Kidney (tissue), 14 donors: Measurements from ENCODE around the gene RPL14. TPM values are rescaled to one million over a fixed set of nuclear protein-coding genes. Genes with fewer than 3 reads are reported as not detected.

Experiments used
- DNase-seq, 5 donors: peaks; one replicate each; pipeline ENCODE4 v3.0.0-alpha.2; 2013 to 2020
- FAIRE-seq: peaks from 2 replicates; lab custom pipeline; 2012; peaks lifted over from hg19 to GRCh38; lab: Jason Lieb, UNC
- H3K27ac ChIP-seq, 2 donors: one replicate each; pipeline ENCODE4 v1.7.0; 2013; ENCODE audit warnings: low read depth in 2 of 2, low read length in 2 of 2, inconsistent platforms in 1 of 2
- H3K27me3 ChIP-seq: one replicate; pipeline ENCODE4 v1.7.1; 2013; ENCODE audit warnings: low read length, inconsistent platforms; ENCODE audit not compliant: control insufficient read depth, insufficient read depth
- H3K36me3 ChIP-seq, 3 donors: one replicate each; pipeline versions ENCODE4 v1.7.0 to v1.7.1; 2013; ENCODE audit warnings: low read length in 3 of 3, control low read depth in 1 of 3, inconsistent platforms in 1 of 3; ENCODE audit not compliant: insufficient read depth in 3 of 3, control insufficient read depth in 2 of 3
- H3K4me1 ChIP-seq, 3 donors: one replicate each; pipeline versions ENCODE4 v1.7.0 to v1.7.1; 2013; ENCODE audit warnings: low read length in 3 of 3, inconsistent platforms in 1 of 3, low read depth in 1 of 3; ENCODE audit not compliant: control insufficient read depth in 2 of 3, insufficient read depth in 2 of 3
- H3K4me3 ChIP-seq, 3 donors: one replicate each; pipeline versions ENCODE4 v1.7.0 to v1.8.1; 2013; ENCODE audit warnings: low read length in 3 of 3, control low read depth in 1 of 3, inconsistent platforms in 1 of 3
- H3K9ac ChIP-seq, 3 donors: one replicate each; pipeline versions ENCODE4 v1.7.0 to v1.7.1; 2013; ENCODE audit warnings: low read length in 3 of 3, control low read depth in 1 of 3, inconsistent platforms in 1 of 3
- H3K9me3 ChIP-seq, 3 donors: one replicate each; pipeline versions ENCODE4 v1.7.0 to v1.7.1; 2013; ENCODE audit warnings: low read length in 3 of 3, control low read depth in 1 of 3, inconsistent platforms in 1 of 3; ENCODE audit not compliant: control insufficient read depth in 2 of 3, insufficient read depth in 1 of 3
- CTCF ChIP-seq: IDR thresholded peaks from 3 replicates; pipeline ENCODE4 v1.5.1; 2012; ENCODE audit warnings: mild to moderate bottlenecking, moderate library complexity, borderline replicate concordance; ENCODE audit not compliant: insufficient read depth; ENCODE audit errors: extremely low read depth
- intact Hi-C: fragments of 100-400 bp; cut with DNase I; formaldehyde crosslinking; loops from one replicate; pipeline ENCODE4 v1.11.1; 2022
- polyA plus RNA-seq: library from polyadenylated mRNA; stranded (reverse); fragments of 350-450 nt; fragmentation: Illumina TruSeq; extraction: RNeasy Lipid Tissue Mini Kit (QIAGEN cat#74804); gene quantifications from one replicate; pipeline ENCODE4 v1.2.3, GENCODE V29; 2014; ENCODE audit warnings: low read depth, low replicate concordance; ENCODE audit not compliant: insufficient read depth
- total RNA-seq: library from RNA; stranded (reverse); fragmentation: NEBNext Ultra II Directional; extraction: Animal tissue kit (Norgen Biotek cat#: 25700); gene quantifications from one replicate; pipeline ENCODE4 v1.2.1, GENCODE V29; 2021
- donor health status: control.
- donor health status: control.
- donor health status: control.
- donor health status: control.
- donor health status: control.
- donor health status: DM: yes; HTN: yes; CAD: no.
- donor health status: Normal renal cell carcinoma (clear cell type).

RPL14 gene
- total and polyA plus RNA-seq, 2 donors from 2014 or later = 778 to 1,497 TPM

GRCh38 chr3:40463579-40463978 is 6.4 kb downstream of the RPL14 start:
- no peak for TF ChIP-seq CTCF
- intact Hi-C loops = no loop called here

DNA sequence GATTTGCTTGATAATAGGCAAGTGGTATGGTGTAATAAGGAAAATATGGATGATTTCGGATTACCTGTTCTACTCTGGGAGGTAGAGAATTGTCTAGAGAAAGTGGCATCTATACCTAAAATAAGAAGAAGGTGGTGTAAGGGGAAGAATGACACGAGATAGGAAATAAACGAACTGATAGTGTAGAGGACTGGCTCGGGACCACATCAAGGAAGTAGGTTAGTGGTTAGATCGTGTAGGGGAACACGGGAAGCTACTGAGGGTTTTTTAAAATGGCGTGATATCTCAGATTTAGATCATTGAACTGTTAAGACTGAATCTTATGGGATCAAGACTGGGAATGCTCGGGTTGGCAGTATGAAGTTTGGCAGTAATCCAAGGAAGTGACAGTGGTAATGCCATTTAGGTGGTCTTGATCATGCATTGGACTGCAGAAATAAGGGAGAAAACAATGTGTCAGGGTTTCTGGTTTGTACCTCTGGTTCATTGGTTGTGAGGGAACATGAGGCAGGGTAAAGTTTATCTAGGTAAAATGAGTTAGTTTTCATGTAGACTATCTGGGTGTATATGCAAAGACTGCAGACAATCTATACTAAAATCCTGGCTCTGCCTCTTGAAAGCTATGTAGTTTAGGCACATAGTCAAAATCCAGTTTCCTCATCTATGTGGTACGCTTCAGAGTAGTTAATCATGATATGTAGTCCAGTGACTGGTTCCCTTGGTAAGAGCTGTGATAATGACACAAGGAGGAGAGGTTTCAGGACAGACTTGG is 7.4 kb downstream of the RPL14 start:
- Histone ChIP-seq H3K36me3 (peaks cover 4 to 34% (median 20%) of the 10 kb centered on the region in 3 donors), H3K4me1 (no peaks in the 10 kb centered on the region), H3K4me3 (no peak overlapping the region), H3K27me3 (no peaks in the 10 kb centered on the region), H3K9ac (no peak overlapping the region), H3K9me3 (no peaks in the 10 kb centered on the region), H3K27ac (no peak overlapping the region)
- no peak for TF ChIP-seq CTCF
- FAIRE-seq = no peak
- intact Hi-C loops = no loop called here
- DNase-seq = no peak

More at GRCh38 chr3:40463579-40463978, 6.4 kb downstream of the RPL14 start:
- Histone ChIP-seq H3K9me3 (no peaks in the 10 kb centered on the region), H3K27ac (no peak overlapping the region), H3K36me3 (peaks cover 4 to 42% (median 22%) of the 10 kb centered on the region in 3 donors), H3K27me3 (no peaks in the 10 kb centered on the region), H3K4me1 (peaks cover under 1 to 2% (median 1%) of the 10 kb centered on the region in 3 donors), H3K4me3 (no peak overlapping the region), H3K9ac (no peak overlapping the region)
- FAIRE-seq (no peak), DNase-seq (no peak)

DNA sequence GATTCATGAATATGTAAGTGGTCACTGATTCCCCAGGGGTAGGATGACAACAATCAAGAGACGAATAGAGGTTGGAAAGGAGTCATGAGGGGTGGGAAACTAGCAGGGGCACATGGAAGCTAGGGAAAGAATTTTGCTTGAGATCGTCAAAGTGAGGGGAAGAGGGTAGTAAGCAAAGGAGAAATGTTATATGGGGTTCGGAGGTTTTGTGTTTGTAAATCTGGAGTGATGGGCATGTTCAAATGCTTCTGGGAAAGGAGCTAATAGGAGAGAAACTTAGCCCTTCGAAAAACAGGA is 7.9 kb downstream of the RPL14 start:
- TF ChIP-seq CTCF = no peak
- no peaks in the 10 kb centered on the region for H3K9me3 ChIP-seq
- FAIRE-seq (no peak), DNase-seq (no peak)
- H3K4me3 ChIP-seq = no peak overlapping the region
- H3K27me3 ChIP-seq = no peaks in the 10 kb centered on the region
- H3K27ac ChIP-seq = no peak overlapping the region
- intact Hi-C loops = no loop called here
- no peaks in the 10 kb centered on the region for H3K4me1 ChIP-seq
- H3K36me3 ChIP-seq = peaks cover 4 to 30% (median 20%) of the 10 kb centered on the region in 3 donors
- no peak overlapping the region for H3K9ac ChIP-seq

- Histone ChIP-seq H3K27me3 (no peaks in the 10 kb centered on the region), H3K36me3 (peaks cover 4 to 27% (median 20%) of the 10 kb centered on the region in 3 donors), H3K4me3 (no peak overlapping the region), H3K27ac (no peak overlapping the region), H3K9me3 (no peaks in the 10 kb centered on the region), H3K9ac (no peak overlapping the region), H3K4me1 (no peaks in the 10 kb centered on the region)
- no peak for DNase-seq
- intact Hi-C loops = no loop called here
- TF ChIP-seq CTCF = no peak
- FAIRE-seq = no peak
These were observed 8.3 kb downstream of the RPL14 start for GRCh38 chr3:40465456-40465855.
